Ammon's horn (tissue), 1 donor: ENCODE results near the gene HMGCLL1.

Experiments used
- DNase-seq: peaks from one replicate; pipeline ENCODE4 v3.0.0-alpha.2; 2016; ENCODE audit warnings: low spot score

HMGCLL1 gene

DNA sequence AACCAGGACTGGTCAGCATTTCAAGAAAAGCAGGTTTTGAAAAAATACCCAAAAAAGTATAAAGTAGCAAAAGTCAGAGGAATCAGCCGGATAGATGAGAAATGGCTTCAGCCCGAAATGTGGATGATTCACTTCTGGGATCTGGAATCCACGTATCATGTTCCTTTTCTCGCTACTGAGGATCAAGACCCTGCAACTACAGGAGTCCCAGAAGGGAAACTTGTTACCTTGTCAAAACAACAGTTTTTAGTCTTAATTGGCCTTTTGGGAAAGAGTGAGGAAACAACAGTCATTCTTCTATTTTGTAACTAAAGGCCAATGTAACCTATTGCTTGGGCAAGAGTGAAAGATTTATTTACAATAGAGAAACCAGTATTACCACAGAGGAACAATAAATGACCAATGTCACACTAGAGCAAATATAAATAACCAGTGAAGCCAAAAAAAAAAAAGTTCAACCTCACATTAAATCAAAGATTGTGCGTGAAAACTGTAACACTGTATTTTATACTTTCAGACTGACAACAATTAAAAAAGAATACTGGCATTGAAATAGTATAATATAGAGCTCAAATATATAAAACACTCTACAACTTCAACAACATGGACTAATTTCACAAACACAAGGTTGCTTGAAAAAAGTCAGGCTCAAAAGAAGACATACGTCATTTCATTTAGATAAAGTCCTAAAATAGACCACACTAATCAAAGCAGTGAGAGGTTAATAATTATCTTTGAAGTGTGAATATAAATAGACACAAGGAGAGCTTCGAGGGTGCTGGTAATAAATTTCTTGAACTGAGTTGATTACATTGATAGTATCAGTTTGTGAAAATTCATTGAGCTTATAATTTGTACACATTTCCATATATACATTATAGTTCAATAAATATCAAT is 135.5 kb downstream of the HMGCLL1 start:
- DNase-seq = no peak

DNA sequence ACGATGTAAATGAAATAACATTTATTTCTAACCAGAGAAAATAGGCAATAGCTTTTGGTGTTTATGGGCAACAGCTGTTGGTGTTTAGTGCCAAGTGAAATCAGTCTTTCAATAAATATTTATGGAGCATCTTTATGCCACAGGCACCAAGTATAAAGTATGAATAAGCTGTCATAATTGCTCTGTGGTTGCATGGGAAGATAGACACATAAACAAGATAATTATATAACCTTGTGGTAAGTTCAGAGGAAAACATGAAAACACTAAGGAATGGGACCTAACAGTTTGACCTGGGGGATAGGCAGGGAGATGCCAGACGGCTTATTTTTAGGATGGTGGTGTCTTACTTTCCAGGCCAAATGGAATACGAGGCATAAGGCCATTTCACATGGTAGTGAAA is 140.8 kb downstream of the HMGCLL1 start:
- DNase-seq = no peak

DNA sequence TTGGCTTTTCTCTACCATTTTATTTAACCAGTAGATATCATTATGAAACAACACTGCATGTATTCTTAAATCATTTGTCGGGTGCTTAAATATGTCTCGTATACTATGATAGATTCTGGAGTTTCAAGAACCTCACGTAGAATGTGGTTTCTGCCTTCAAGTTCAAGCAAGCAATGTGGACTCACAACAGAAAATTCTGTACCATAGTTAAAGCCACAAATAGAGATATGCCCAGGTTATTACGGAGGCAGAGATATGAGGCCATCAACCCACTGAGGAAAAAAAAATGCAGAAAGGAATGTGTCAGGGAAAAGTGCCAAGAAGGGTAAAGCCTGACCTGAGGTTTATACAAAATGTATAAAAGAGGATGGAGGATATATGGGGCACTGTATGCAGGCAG is 141.9 kb downstream of the HMGCLL1 start:
- no peak for DNase-seq

DNA sequence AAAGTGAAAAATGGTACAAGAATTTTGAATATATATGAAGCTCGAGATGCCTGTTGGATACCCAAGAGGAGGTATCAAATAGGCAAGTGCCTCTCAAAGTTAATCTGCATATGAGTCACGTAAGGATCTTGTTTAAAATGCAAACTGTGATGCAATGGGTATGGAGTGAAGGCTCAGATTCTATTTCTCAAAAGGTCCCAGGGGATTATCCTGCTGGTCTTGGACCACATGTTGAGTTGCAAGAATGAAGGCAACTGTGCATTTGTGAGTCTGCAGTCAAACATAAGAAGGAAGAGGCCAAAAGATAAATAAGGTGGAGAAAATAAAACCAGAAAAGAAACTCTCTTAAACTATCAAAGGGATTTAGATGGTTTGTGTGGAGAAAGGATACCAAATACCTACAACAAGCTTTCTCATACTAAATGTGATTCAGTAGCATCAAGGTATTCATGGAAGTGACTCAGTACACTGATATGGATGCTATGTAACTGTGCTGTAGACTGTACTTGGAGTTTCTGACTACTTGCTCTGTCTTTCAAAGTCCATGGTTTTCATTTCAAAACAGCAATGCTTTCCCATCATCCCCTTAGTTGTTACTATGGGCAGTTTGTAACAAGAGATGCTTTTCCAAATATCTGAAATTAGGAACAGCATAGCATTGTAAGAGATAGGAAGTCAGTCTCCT is 145.4 kb downstream of the HMGCLL1 start:
- no peak for DNase-seq

DNA sequence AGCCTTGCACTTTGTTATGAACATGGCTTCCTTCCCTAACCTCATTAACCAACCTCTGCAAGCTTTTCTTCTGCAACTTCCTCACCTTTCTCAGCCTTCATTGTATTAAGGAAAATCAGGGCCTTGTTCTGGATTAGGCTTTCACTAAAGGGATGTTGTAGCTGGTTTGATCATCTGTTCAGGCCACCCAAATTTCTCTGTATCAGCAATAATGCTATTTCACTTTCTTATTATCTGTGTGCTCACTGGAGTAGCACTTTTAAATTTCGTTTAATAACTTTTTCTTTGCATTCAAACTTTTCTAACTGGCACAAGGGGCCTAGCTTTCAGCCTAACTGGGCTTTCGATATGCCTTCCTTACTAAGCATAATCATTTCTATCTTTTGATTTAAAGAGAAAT is 155.1 kb downstream of the HMGCLL1 start:
- DNase-seq = no peak

DNA sequence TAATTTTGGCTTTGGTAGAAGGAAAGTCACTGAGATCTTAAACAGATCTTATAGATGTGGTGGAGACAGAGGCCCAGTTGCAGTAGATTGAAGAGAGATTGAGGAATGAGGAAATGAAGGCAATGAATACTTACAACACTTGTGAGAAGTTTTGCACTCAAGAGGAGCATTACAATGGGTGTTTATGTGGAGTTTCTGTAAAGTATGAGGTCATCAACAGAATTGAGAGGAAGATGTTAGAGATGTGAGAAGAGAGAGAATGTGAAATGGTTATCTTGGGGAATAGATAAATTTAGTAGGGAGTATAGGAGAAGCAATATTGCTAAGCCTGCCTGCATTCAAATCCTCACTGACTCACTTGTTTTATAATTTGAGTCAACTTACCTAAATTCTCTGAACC is 168.3 kb downstream of the HMGCLL1 start:
- no peak for DNase-seq

DNA sequence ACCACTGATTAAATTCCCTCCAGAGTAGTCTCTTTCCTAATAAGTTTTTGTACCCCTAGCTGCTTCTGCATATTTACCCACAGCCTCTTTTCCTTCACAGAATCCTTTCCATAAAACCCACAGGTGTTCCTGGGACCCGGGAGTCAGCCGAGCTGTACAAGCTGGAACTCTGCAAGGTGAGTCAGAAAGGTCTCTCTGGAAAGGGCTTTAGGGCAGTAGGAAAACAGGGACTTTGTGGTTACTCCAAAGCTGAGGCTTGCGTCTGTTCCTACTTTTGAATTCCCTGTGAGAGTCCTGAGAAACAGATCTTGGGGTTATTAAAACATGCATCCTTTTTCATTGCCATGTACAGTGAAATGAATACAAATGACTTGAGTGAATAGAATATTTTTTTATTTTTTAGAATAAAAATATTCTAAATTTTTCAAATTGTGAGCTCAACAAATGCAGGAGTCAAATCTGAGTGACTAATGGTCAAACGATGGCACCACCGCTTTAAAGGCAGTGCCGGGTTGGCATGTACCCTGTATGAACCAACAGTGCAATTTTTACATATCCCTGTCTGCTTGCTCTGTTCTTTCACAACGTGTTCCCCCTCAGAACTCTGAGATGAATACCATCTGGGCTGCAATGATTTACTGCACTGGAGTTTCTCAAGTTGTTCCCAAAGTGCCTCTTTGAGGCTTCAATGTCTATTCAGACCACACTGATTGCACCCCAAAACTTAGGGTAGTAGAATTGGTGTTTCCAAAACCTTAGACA is 173.3 kb downstream of the HMGCLL1 start:
- peak; percentile 19 for DNase-seq

DNA sequence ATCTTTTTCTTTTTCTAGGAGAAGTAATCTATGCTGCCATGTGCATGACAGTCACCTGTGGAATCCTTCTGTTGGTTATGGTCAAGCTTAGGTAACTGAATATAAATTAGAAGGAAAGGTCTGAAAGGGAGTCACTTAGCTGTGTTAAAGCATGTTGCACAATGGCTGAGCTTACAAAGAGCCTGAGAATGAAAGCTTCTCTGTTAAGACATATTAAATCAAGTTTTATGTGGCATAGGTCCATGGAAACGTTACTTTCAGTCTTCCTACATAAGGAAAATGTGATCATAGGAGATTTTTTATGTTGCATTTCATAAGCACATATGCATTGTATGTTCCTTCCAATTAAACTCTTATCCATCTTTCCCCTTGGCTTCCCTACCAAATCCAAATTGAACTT is 179.6 kb downstream of the HMGCLL1 start:
- DNase-seq = no peak

DNA sequence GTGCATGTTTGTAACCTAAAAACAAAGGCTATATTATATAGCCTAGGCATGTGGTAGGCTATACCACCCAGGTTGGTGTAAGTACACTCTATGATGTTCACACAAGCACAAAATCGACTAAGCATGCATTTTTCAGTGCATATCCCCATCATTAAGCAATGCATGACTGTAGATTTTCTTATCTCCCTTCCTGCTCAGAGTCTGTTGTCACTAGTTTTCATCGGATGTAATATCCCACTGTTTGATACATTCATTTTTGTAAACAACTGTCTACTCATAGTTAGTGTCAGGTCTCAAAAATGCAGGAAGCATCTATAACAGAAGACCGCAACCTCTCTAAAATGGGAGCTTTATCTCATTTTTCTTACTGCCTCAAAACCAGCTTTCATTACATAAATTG is 181.0 kb downstream of the HMGCLL1 start:
- DNase-seq = no peak

DNA sequence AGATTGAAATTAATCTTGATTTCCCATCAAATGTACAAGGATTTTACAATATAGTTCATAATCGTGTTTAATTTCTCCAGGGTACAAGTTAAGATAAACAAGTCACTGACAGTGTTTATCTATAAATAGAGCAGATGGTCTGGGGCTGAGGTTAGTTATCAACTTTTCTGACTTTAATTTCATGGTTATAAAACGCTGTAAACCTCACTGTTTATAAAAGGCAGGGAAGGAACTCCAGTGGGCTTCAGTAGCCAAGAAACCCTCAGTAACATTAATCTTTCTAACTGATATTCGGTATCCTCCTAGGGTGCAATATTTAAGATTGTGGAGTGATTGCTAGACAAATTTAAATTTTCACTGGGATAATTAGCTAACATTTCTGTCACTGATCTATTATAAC is 183.1 kb downstream of the HMGCLL1 start:
- no peak for DNase-seq

DNA sequence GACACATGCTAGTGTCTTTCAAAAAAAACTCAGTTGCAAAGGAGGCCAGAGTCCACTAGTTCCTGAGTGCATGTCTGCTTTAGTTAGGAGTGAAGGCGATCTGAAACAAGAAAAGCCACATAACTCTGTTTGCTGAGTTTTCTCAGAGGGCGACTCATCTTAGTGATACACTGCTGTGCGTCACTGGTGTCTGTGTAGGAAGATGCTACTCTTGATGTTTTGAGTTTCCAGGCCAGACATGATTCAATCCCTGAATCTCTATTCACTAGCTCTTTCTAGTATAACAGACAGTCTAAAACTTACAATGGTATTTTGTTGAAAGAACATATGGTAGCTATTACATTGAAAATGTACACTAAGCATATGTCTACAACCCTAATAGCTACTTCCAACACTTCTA is 190.8 kb downstream of the HMGCLL1 start:
- peak; percentile 4 for DNase-seq
